Right atrium auricular region (tissue), 2 donors: ENCODE measurements around the gene TMEM107. TPM values are rescaled to one million over a fixed set of nuclear protein-coding genes. Genes with fewer than 3 reads are reported as not detected.

ENCODE experiments used
- DNase-seq: peaks from one replicate; pipeline ENCODE4 v3.0.0-alpha.2; 2019; ENCODE audit warnings: low spot score
- H3K27ac ChIP-seq, 2 donors: fragments of 200-600 bp; sonication (generic); 1 replicate in 1 of 2; 2 replicates in 1 of 2; pipeline ENCODE4 v1.5.1; 2016 to 2019
- H3K27me3 ChIP-seq, 2 donors: fragments of 200-600 bp; sonication (generic); one replicate each; pipeline versions ENCODE4 v1.5.1 to v1.6.0; 2017 to 2019
- H3K36me3 ChIP-seq: fragments of 200-600 bp; sonication (generic); one replicate; pipeline ENCODE4 v1.5.1; 2016
- H3K4me1 ChIP-seq, 2 donors: fragments of 200-600 bp; sonication (generic); one replicate each; pipeline versions ENCODE4 v1.5.1 to v1.6.0; 2017 to 2019
- H3K4me3 ChIP-seq, 2 donors: fragments of 200-600 bp; sonication (generic); 1 replicate in 1 of 2; 2 replicates in 1 of 2; pipeline ENCODE4 v1.5.1; 2017 to 2019; ENCODE audit warnings: mild to moderate bottlenecking in 1 of 2, moderate library complexity in 1 of 2
- H3K9me3 ChIP-seq, 2 donors: fragments of 200-600 bp; sonication (generic); one replicate each; pipeline ENCODE4 v1.5.1; 2019
- CTCF ChIP-seq, 2 donors: fragments of 200-600 bp; sonication (generic); IDR thresholded peaks; one replicate each; pipeline ENCODE4 v1.5.1; 2019; ENCODE audit warnings: antibody characterized with exemption in 2 of 2
- total RNA-seq, 2 donors: library from RNA; depleted of rRNA; stranded (reverse); fragments of >200 nt; gene quantifications; one replicate each; pipeline ENCODE4 v1.1.0, GENCODE V29; 2016

The TMEM107 gene
- total RNA-seq, 2 donors from 2014 or later = 7.3 to 11.0 TPM

- Histone ChIP-seq H3K27me3 (no peaks in the 10 kb centered on the region), H3K4me3 (peak overlapping the region; percentile 65 to 66), H3K9me3 (no peaks in the 10 kb centered on the region), H3K27ac (peak overlapping the region; percentile 76 to 83), H3K36me3 (no peaks in the 10 kb centered on the region), H3K4me1 (peaks cover 0 to 60% of the 10 kb centered on the region in 2 donors)
- no peak for DNase-seq
- TF ChIP-seq CTCF (IDR thresholded peaks at IDR 0.05) = no peak
Measured at GRCh38 chr17:8125947-8126490, 50.2 kb downstream of the TMEM107 start.

GRCh38 chr17:8125154-8125946, 50.8 kb downstream of the TMEM107 start:
- Histone ChIP-seq H3K4me3 (peak overlapping the region; percentile 65 to 66), H3K27me3 (no peaks in the 10 kb centered on the region), H3K36me3 (no peaks in the 10 kb centered on the region), H3K9me3 (no peaks in the 10 kb centered on the region), H3K27ac (peak overlapping the region; percentile 76 to 83), H3K4me1 (peaks cover 0 to 67% of the 10 kb centered on the region in 2 donors)
- peak; percentile 87 for DNase-seq
- no peak for TF ChIP-seq CTCF (IDR thresholded peaks at IDR 0.05)

GRCh38 chr17:8124350-8125153, 51.6 kb downstream of the TMEM107 start:
- no peaks in the 10 kb centered on the region for H3K27me3 ChIP-seq
- peak overlapping the region; percentile 38 to 63 for H3K4me3 ChIP-seq
- peaks cover 0 to 69% of the 10 kb centered on the region in 2 donors for H3K4me1 ChIP-seq
- no peak for TF ChIP-seq CTCF (IDR thresholded peaks at IDR 0.05)
- no peak for DNase-seq
- H3K9me3 ChIP-seq = no peaks in the 10 kb centered on the region
- H3K36me3 ChIP-seq = no peaks in the 10 kb centered on the region
- no peak overlapping the region for H3K27ac ChIP-seq

- no peak for TF ChIP-seq CTCF (IDR thresholded peaks at IDR 0.05)
- H3K9me3 ChIP-seq = no peaks in the 10 kb centered on the region
- H3K4me1 ChIP-seq = peaks cover 0 to 69% of the 10 kb centered on the region in 2 donors
- no peaks in the 10 kb centered on the region for H3K27me3 ChIP-seq
- no peaks in the 10 kb centered on the region for H3K36me3 ChIP-seq
- no peak for DNase-seq
- H3K27ac ChIP-seq = peak within 1 kb of the TSS; percentile 46 to 71
- H3K4me3 ChIP-seq = peak within 1 kb of the TSS; percentile 38 to 63
Measured at GRCh38 chr17:8123695-8124349, 52.4 kb downstream of the TMEM107 start, which contains the start of gene HES7. TSS of gene HES7 (minus strand) at chr17:8124106. CDS start at chr17:8124084, 22 bp downstream.

GRCh38 chr17:8122924-8123694, 53.1 kb downstream of the TMEM107 start:
- Histone ChIP-seq H3K9me3 (no peaks in the 10 kb centered on the region), H3K4me1 (peaks cover 0 to 75% of the 10 kb centered on the region in 2 donors), H3K4me3 (peak overlapping the region; percentile 38 to 63), H3K36me3 (no peaks in the 10 kb centered on the region), H3K27me3 (no peaks in the 10 kb centered on the region), H3K27ac (peak overlapping the region; percentile 46 to 71)
- no peak for DNase-seq
- TF ChIP-seq CTCF (IDR thresholded peaks at IDR 0.05) = no peak
